Measurements from ENCODE around the gene TTC19. TPM values are rescaled to one million over a fixed set of nuclear protein-coding genes. Genes with fewer than 3 reads are reported as not detected.
A peak's percentile ranks its signal among the peaks of the same experiment; 100 is the strongest.

TTC19 gene
- total RNA-seq, 1 donor from 2014 or later, result 21.9 TPM

- Histone ChIP-seq H3K9ac (ENCODE audit: low read length) (no peak overlapping the region), H3K36me3 (ENCODE audit: insufficient read depth, low read length) (peaks cover 41% of the 10 kb centered on the region), H3K79me2 (ENCODE audit: insufficient read depth, low read length) (peaks cover 18% of the 10 kb centered on the region), H3K4me2 (ENCODE audit: low read length) (no peak overlapping the region), H3K4me1 (ENCODE audit: insufficient read depth, low read length) (peaks cover 11% of the 10 kb centered on the region), H3K4me3 (ENCODE audit: insufficient read depth, low read depth, low read length) (no peak overlapping the region), H3K27me3 (ENCODE audit: insufficient read depth, low read length) (no peaks in the 10 kb centered on the region), H3K27ac (ENCODE audit: low read depth, low read length) (no peak overlapping the region), H3K9me3 (ENCODE audit: insufficient read depth, low read depth, low read length) (no peaks in the 10 kb centered on the region), H4K20me1 (ENCODE audit: insufficient read depth, low read length) (peaks cover 12% of the 10 kb centered on the region), H2AFZ (ENCODE audit: low read depth, low read length) (no peak overlapping the region)
- TF ChIP-seq, protein P1, sequence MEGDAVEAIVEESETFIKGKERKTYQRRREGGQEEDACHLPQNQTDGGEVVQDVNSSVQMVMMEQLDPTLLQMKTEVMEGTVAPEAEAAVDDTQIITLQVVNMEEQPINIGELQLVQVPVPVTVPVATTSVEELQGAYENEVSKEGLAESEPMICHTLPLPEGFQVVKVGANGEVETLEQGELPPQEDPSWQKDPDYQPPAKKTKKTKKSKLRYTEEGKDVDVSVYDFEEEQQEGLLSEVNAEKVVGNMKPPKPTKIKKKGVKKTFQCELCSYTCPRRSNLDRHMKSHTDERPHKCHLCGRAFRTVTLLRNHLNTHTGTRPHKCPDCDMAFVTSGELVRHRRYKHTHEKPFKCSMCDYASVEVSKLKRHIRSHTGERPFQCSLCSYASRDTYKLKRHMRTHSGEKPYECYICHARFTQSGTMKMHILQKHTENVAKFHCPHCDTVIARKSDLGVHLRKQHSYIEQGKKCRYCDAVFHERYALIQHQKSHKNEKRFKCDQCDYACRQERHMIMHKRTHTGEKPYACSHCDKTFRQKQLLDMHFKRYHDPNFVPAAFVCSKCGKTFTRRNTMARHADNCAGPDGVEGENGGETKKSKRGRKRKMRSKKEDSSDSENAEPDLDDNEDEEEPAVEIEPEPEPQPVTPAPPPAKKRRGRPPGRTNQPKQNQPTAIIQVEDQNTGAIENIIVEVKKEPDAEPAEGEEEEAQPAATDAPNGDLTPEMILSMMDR (IDR thresholded peaks at IDR 0.05; ENCODE audit: insufficient read depth, low read depth, low read length), result no peak
- TF ChIP-seq EZH2 (IDR thresholded peaks at IDR 0.05; ENCODE audit: insufficient read depth, low read length), result no peak
- H3K27ac Mint-ChIP-seq (ENCODE audit: unreplicated experiment), result no peak overlapping the region
- no peaks in the 10 kb centered on the region for H3K27me3 Mint-ChIP-seq (ENCODE audit: low read depth, unreplicated experiment)
- no peaks in the 10 kb centered on the region for H3K9me3 Mint-ChIP-seq (ENCODE audit: unreplicated experiment)
- no peak for FAIRE-seq
- H3K4me1 Mint-ChIP-seq (ENCODE audit: low read depth, unreplicated experiment), result peaks cover 5% of the 10 kb centered on the region
- no peak for DNase-seq (ENCODE audit: low read depth)
- H3K4me3 Mint-ChIP-seq (ENCODE audit: unreplicated experiment), result no peak overlapping the region
- peaks cover 38% of the 10 kb centered on the region for H3K36me3 Mint-ChIP-seq (ENCODE audit: low read depth, unreplicated experiment)
Observed at GRCh38 chr17:16044487-16044886, 44.9 kb downstream of the TTC19 start.

DNA sequence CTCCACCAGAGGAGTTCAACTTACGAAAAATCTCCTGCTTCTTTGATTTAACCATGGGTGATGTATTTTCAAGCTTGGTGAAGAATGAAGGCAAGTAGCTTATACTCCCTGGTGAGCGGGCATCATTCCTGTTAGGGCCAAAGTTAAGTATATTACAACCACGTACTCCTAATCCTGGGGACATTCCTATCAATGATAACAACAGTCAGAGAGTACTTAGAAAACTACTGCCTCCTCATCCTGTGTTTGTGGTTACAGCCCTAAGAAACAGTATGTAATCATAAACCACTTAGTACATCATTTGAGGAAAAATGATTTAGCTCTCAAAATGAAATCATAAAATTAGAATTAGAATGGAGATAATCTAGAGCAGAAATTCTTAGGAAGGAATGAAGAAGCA is 47.3 kb downstream of the TTC19 start:
- H3K4me1 Mint-ChIP-seq (ENCODE audit: low read depth, unreplicated experiment), result peaks cover 2% of the 10 kb centered on the region
- Histone ChIP-seq H3K4me2 (ENCODE audit: low read length) (no peak overlapping the region), H3K79me2 (ENCODE audit: insufficient read depth, low read length) (peaks cover 34% of the 10 kb centered on the region), H3K9me3 (ENCODE audit: insufficient read depth, low read depth, low read length) (no peaks in the 10 kb centered on the region), H2AFZ (ENCODE audit: low read depth, low read length) (no peak overlapping the region), H3K4me1 (ENCODE audit: insufficient read depth, low read length) (no peaks in the 10 kb centered on the region), H4K20me1 (ENCODE audit: insufficient read depth, low read length) (peaks cover 12% of the 10 kb centered on the region), H3K27me3 (ENCODE audit: insufficient read depth, low read length) (no peaks in the 10 kb centered on the region), H3K27ac (ENCODE audit: low read depth, low read length) (no peak overlapping the region), H3K9ac (ENCODE audit: low read length) (no peak overlapping the region), H3K4me3 (ENCODE audit: insufficient read depth, low read depth, low read length) (no peak overlapping the region), H3K36me3 (ENCODE audit: insufficient read depth, low read length) (peaks cover 39% of the 10 kb centered on the region)
- DNase-seq (ENCODE audit: low read depth) (peak; percentile 18), FAIRE-seq (no peak)
- no peaks in the 10 kb centered on the region for H3K27me3 Mint-ChIP-seq (ENCODE audit: low read depth, unreplicated experiment)
- H3K4me3 Mint-ChIP-seq (ENCODE audit: unreplicated experiment), result no peak overlapping the region
- no peak overlapping the region for H3K27ac Mint-ChIP-seq (ENCODE audit: unreplicated experiment)
- TF ChIP-seq, protein P1 (IDR thresholded peaks at IDR 0.05; ENCODE audit: insufficient read depth, low read depth, low read length), result no peak
- no peak for TF ChIP-seq EZH2 (IDR thresholded peaks at IDR 0.05; ENCODE audit: insufficient read depth, low read length)
- H3K36me3 Mint-ChIP-seq (ENCODE audit: low read depth, unreplicated experiment), result peaks cover 40% of the 10 kb centered on the region
- no peaks in the 10 kb centered on the region for H3K9me3 Mint-ChIP-seq (ENCODE audit: unreplicated experiment)

DNA sequence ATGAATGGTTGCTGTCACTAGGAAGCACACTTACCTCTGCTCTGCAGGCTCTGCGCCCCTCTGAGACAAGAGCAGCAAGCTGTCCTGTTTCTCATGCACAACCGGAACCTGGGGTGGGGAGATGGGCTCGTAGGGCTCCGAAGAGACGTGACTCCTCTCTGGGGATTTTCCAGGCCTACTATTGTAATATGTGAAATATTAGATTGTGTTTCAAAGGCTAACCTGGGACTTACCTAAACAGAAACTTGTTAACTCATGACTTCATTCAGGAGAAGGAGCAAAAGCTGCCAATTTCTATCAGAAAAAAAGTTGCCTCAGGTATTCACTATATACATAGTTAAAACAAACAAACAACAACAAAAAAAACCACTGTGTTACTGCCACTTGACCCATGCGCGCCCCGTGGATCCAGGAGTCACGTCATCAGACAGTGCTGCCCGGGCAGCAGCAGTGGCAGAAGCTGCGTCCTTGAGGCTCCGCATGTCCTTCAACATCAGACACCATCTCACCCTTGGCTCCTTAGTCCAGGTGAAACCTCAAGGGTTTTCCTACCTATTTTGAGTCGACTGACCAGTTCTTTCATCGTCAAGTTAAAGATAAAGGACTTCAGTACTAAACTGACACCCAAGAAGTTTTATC is 49.3 kb downstream of the TTC19 start:
- peaks cover 40% of the 10 kb centered on the region for H3K36me3 Mint-ChIP-seq (ENCODE audit: low read depth, unreplicated experiment)
- Histone ChIP-seq H3K9ac (ENCODE audit: low read length) (no peak overlapping the region), H3K4me2 (ENCODE audit: low read length) (no peak overlapping the region), H3K9me3 (ENCODE audit: insufficient read depth, low read depth, low read length) (no peaks in the 10 kb centered on the region), H3K4me1 (ENCODE audit: insufficient read depth, low read length) (no peaks in the 10 kb centered on the region), H3K4me3 (ENCODE audit: insufficient read depth, low read depth, low read length) (no peak overlapping the region), H3K27me3 (ENCODE audit: insufficient read depth, low read length) (no peaks in the 10 kb centered on the region), H2AFZ (ENCODE audit: low read depth, low read length) (no peak overlapping the region), H3K36me3 (ENCODE audit: insufficient read depth, low read length) (peaks cover 41% of the 10 kb centered on the region), H4K20me1 (ENCODE audit: insufficient read depth, low read length) (peaks cover 22% of the 10 kb centered on the region), H3K27ac (ENCODE audit: low read depth, low read length) (no peak overlapping the region), H3K79me2 (ENCODE audit: insufficient read depth, low read length) (peaks cover 45% of the 10 kb centered on the region)
- no peak for DNase-seq (ENCODE audit: low read depth)
- no peaks in the 10 kb centered on the region for H3K9me3 Mint-ChIP-seq (ENCODE audit: unreplicated experiment)
- no peak for FAIRE-seq
- H3K27ac Mint-ChIP-seq (ENCODE audit: unreplicated experiment), result no peak overlapping the region
- peaks cover 2% of the 10 kb centered on the region for H3K4me1 Mint-ChIP-seq (ENCODE audit: low read depth, unreplicated experiment)
- no peaks in the 10 kb centered on the region for H3K27me3 Mint-ChIP-seq (ENCODE audit: low read depth, unreplicated experiment)
- no peak overlapping the region for H3K4me3 Mint-ChIP-seq (ENCODE audit: unreplicated experiment)
- TF ChIP-seq, protein P1 (IDR thresholded peaks at IDR 0.05; ENCODE audit: insufficient read depth, low read depth, low read length), result no peak
- TF ChIP-seq EZH2 (IDR thresholded peaks at IDR 0.05; ENCODE audit: insufficient read depth, low read length), result no peak
